HepG2 (cell line): ENCODE data around the gene CTU2. TPM values are rescaled to one million over a fixed set of nuclear protein-coding genes. Genes with fewer than 3 reads are reported as not detected.

ENCODE experiments used
- ARID5B ChIP-seq: IDR thresholded peaks from 2 replicates; pipeline ENCODE4 v1.4.0; 2020; ENCODE audit warnings: mild to moderate bottlenecking, missing genetic modification reagents
- CEBPB ChIP-seq: IDR thresholded peaks from 2 replicates; pipeline ENCODE4 v1.6.1; 2011; ENCODE audit warnings: low read depth, low read length, improper control_type of control experiment, borderline replicate concordance
- CREB1 ChIP-seq, 2 experiments: fragments of 450-650 bp in 1 of 2; IDR thresholded peaks; 2 replicates each; pipeline ENCODE4 v1.6.1; 2016 to 2017; ENCODE audit warnings: control low read depth in 1 of 2, mild to moderate bottlenecking in 1 of 2, missing compliant biosample characterization in 1 of 2, missing genetic modification characterization in 1 of 2
- FIP1L1 ChIP-seq: fragments of 200-400 bp; formaldehyde crosslinking; IDR thresholded peaks from 2 replicates; pipeline ENCODE4 v1.6.1; 2018; ENCODE audit warnings: low read depth, mild to moderate bottlenecking, low read length, moderate library complexity, borderline replicate concordance; ENCODE audit not compliant: insufficient read depth
- HOMEZ ChIP-seq: IDR thresholded peaks from 2 replicates; pipeline ENCODE4 v1.6.1; 2016; ENCODE audit warnings: low read depth
- KDM6A ChIP-seq: IDR thresholded peaks from 2 replicates; pipeline ENCODE4 v1.6.1; 2016; ENCODE audit warnings: low read depth
- PCBP2 ChIP-seq: fragments of 200-400 bp; formaldehyde crosslinking; optimal IDR thresholded peaks from 2 replicates; pipeline ENCODE3; 2018; ENCODE audit warnings: low read length, low read depth; ENCODE audit not compliant: poor library complexity, severe bottlenecking
- SMAD3 ChIP-seq: sonication (generic); formaldehyde crosslinking; IDR thresholded peaks from 2 replicates; pipeline ENCODE4 v1.4.0; 2020; ENCODE audit warnings: missing genetic modification reagents
- SOX6 ChIP-seq, 2 experiments: fragments of 450-650 bp in 1 of 2; sonication (generic) in 1 of 2; formaldehyde crosslinking in 1 of 2; IDR thresholded peaks; 2 replicates each; pipeline versions ENCODE4 v1.4.0 to v1.6.1; 2017 to 2020; ENCODE audit warnings: antibody characterized with exemption in 1 of 2, mild to moderate bottlenecking in 1 of 2, missing genetic modification reagents in 1 of 2
- SP4 ChIP-seq: sonication (generic); formaldehyde crosslinking; IDR thresholded peaks from 2 replicates; pipeline ENCODE4 v1.8.1; 2023; ENCODE audit warnings: mild to moderate bottlenecking, missing genetic modification reagents
- TCF7 ChIP-seq: sonication (generic); IDR thresholded peaks from 2 replicates; pipeline ENCODE4 v1.6.1; 2016; ENCODE audit warnings: antibody characterized with exemption, low read depth
- UBTF ChIP-seq: sonication (generic); formaldehyde crosslinking; IDR thresholded peaks from 2 replicates; pipeline ENCODE4 v1.4.0; 2020; ENCODE audit warnings: mild to moderate bottlenecking, missing genetic modification reagents
- ZGPAT ChIP-seq: IDR thresholded peaks from 2 replicates; pipeline ENCODE4 v1.6.1; 2016; ENCODE audit warnings: mild to moderate bottlenecking
- ZMAT3 ChIP-seq: sonication (generic); formaldehyde crosslinking; conservative IDR thresholded peaks from 2 replicates; pipeline ENCODE4 v1.7.0; 2021; ENCODE audit warnings: missing genetic modification reagents
- ZMYM2 ChIP-seq: sonication (generic); formaldehyde crosslinking; IDR thresholded peaks from 2 replicates; pipeline ENCODE4 v1.8.0; 2022; ENCODE audit warnings: mild to moderate bottlenecking, missing genetic modification reagents
- ZNF253 ChIP-seq: sonication (generic); formaldehyde crosslinking; IDR thresholded peaks from 2 replicates; pipeline ENCODE4 v1.8.0; 2022; ENCODE audit warnings: mild to moderate bottlenecking, missing genetic modification reagents, borderline replicate concordance
- ZNF496 ChIP-seq: sonication (generic); formaldehyde crosslinking; IDR thresholded peaks from 2 replicates; pipeline ENCODE4 v1.8.1; 2023; ENCODE audit warnings: mild to moderate bottlenecking, moderate library complexity, missing genetic modification reagents; ENCODE audit not compliant: insufficient replicate concordance
- ZNF557 ChIP-seq: sonication (generic); formaldehyde crosslinking; IDR thresholded peaks from 2 replicates; pipeline ENCODE4 v1.4.0; 2020; ENCODE audit warnings: missing genetic modification reagents
- ZNF772 ChIP-seq: sonication (generic); formaldehyde crosslinking; IDR thresholded peaks from 2 replicates; pipeline ENCODE4 v1.5.0; 2020; ENCODE audit warnings: mild to moderate bottlenecking, missing genetic modification reagents
- polyA plus RNA-seq, 8 experiments: library from polyadenylated mRNA; depleted of rRNA in 3 of 8; stranded (reverse) in 7 of 8; unstranded in 1 of 8; fragments of >200 nt; fragmentation: Illumina TruSeq in 4 of 8; extraction: Trizol in 4 of 8; gene quantifications; 2 replicates each; pipeline versions ENCODE4 v1.2.1 to v1.2.3, GENCODE V29; 2011 to 2016; ENCODE audit warnings: low read depth in 4 of 8, missing spikeins in 1 of 8, mixed read lengths in 1 of 8; ENCODE audit not compliant: insufficient read depth in 1 of 8
- total RNA-seq, 5 experiments: library from RNA; depleted of rRNA; stranded (reverse); fragments of >200 nt; fragmentation: Illumina TruSeq; extraction: Trizol; gene quantifications; 2 replicates each; pipeline ENCODE4 v1.2.3, GENCODE V29; 2016; ENCODE audit warnings: low read depth in 1 of 5

CTU2 gene
- total and polyA plus RNA-seq, 2 of the 13 experiments (the other 11 are each of a cell fraction or from before 2014, with no cell fraction given) = 13.3 to 21.9 TPM

GRCh38 chr16:88700636-88701482 lies 5.4 kb upstream of the CTU2 start (continued):
- TF ChIP-seq ZMAT3 (CRISPR knock-in tag) (peak; percentile 83), UBTF (CRISPR knock-in tag) (peak; percentile 70), KDM6A (no peak; the same call in 1 of the 2 replicates), HOMEZ (CRISPR knock-in tag) (no peak), CEBPB (peak; percentile 86; the same call in 1 of the 2 replicates), SMAD3 (CRISPR knock-in tag) (no peak), ZNF253 (CRISPR knock-in tag) (no peak), TCF7 (no peak), ZMYM2 (CRISPR knock-in tag) (no peak), CREB1 (IDR thresholded peaks at IDR 0.05) (peak; percentile 74), CREB1 (CRISPR knock-in tag; IDR thresholded peaks at IDR 0.05) (no peak), PCBP2 (no peak), SP4 (CRISPR knock-in tag) (no peak), SOX6 (IDR thresholded peaks at IDR 0.05) (no peak), SOX6 (CRISPR knock-in tag; IDR thresholded peaks at IDR 0.05) (peak; percentile 72), ARID5B (no peak; the same call in none of the 2 replicates), FIP1L1 (no peak), ZNF496 (CRISPR knock-in tag) (no peak), ZGPAT (CRISPR knock-in tag) (peak; percentile 95), ZNF772 (CRISPR knock-in tag) (peak; percentile 86), ZNF557 (CRISPR knock-in tag) (0 out of 2 replicates have a peak, but pooled peaks have one; percentile 24)
